HT1080 (cell line): ENCODE data around the gene KCNB1. TPM values are rescaled to one million over a fixed set of nuclear protein-coding genes. Genes with fewer than 3 reads are reported as not detected.
"Not testable (repeated sequence)": the region's sequence is repeated elsewhere in the genome, so short reads cannot be mapped to it uniquely, and the experiment has no call there.

Experiments
- DNase-seq: peaks from one replicate; pipeline ENCODE4 v3.0.0-alpha.2; 2015; ENCODE audit warnings: low read depth
- total RNA-seq: library from RNA; depleted of rRNA; stranded (reverse); fragments of >200 nt; shearing (Covaris generic); gene quantifications from 2 replicates; pipeline ENCODE4 v1.2.3, GENCODE V29; 2014

Gene KCNB1
- total RNA-seq, 1 experiment from 2014 or later, result 0.02 TPM

- DNase-seq, result no peak
These were observed 71.1 kb downstream of the KCNB1 start for GRCh38 chr20:49411221-49411925.

- DNase-seq, result not testable (repeated sequence)
These were observed 72.4 kb downstream of the KCNB1 start for GRCh38 chr20:49409975-49410621.

- no peak for DNase-seq
These were observed 73.0 kb downstream of the KCNB1 start for GRCh38 chr20:49409302-49409974.

GRCh38 chr20:49408509-49409104 lies 73.9 kb downstream of the KCNB1 start:
- DNase-seq, result no peak

GRCh38 chr20:49406666-49407065 lies 75.8 kb downstream of the KCNB1 start:
- DNase-seq, result no peak

- DNase-seq, result no peak
These were observed 76.8 kb downstream of the KCNB1 start for GRCh38 chr20:49405696-49406095.

- no peak for DNase-seq
These were observed 77.3 kb downstream of the KCNB1 start for GRCh38 chr20:49405062-49405683.

- no peak for DNase-seq
These were observed 78.0 kb downstream of the KCNB1 start for GRCh38 chr20:49404461-49404860.

- DNase-seq, result no peak
These were observed 78.6 kb downstream of the KCNB1 start for GRCh38 chr20:49403911-49404310.

GRCh38 chr20:49403012-49403411 lies 79.5 kb downstream of the KCNB1 start:
- DNase-seq, result no peak

GRCh38 chr20:49400904-49401303 lies 81.6 kb downstream of the KCNB1 start:
- DNase-seq, result no peak

- no peak for DNase-seq
These were observed 82.1 kb downstream of the KCNB1 start for GRCh38 chr20:49400410-49400809.

GRCh38 chr20:49399329-49399728 lies 83.1 kb downstream of the KCNB1 start:
- DNase-seq, result no peak

GRCh38 chr20:49398401-49399144 lies 83.9 kb downstream of the KCNB1 start:
- no peak for DNase-seq

GRCh38 chr20:49397525-49397924 lies 84.9 kb downstream of the KCNB1 start:
- DNase-seq, result peak; percentile 69

GRCh38 chr20:49396230-49396629 lies 86.2 kb downstream of the KCNB1 start:
- no peak for DNase-seq

GRCh38 chr20:49395659-49396058 lies 86.8 kb downstream of the KCNB1 start:
- DNase-seq, result no peak

- no peak for DNase-seq
These were observed 87.3 kb downstream of the KCNB1 start for GRCh38 chr20:49395183-49395582.

GRCh38 chr20:49394757-49395156 lies 87.7 kb downstream of the KCNB1 start:
- no peak for DNase-seq

- DNase-seq, result no peak
These were observed 88.2 kb downstream of the KCNB1 start for GRCh38 chr20:49394264-49394663.

GRCh38 chr20:49393803-49394202 lies 88.7 kb downstream of the KCNB1 start:
- no peak for DNase-seq
